ENCODE data around the gene HSD11B1.

HSD11B1 gene

DNA sequence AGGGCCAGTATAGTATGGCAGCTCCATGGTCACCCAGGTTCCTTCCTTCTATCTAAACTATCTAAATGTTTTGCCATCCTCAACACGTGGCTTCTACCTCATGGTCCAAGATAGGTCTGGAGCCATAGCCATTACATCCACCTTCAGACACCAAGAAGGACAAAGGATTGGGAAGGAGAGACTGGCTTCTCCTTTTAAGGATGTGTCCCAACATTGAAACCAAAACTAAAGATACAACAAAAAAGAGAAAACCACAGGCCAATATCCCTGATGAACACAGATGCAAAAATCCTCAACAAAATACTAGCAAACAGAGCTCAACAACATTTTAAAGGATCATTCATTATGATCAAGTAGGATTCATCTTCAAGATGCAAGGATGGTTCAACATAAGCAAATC, 24.8 kb downstream of the HSD11B1 start:
- intact Hi-C loops (cut with DNase I; ENCODE audit: low total_unique reads) = no loop called here
- H3K27me3 ChIP-seq = no peaks in the 10 kb centered on the region
- H3K36me3 ChIP-seq = no peaks in the 10 kb centered on the region
- no peaks in the 10 kb centered on the region for H3K9me3 ChIP-seq
- no peaks in the 10 kb centered on the region for H3K4me1 ChIP-seq
- no peak for DNase-seq
- no peak overlapping the region for H3K27ac ChIP-seq
- H3K4me3 ChIP-seq = no peak overlapping the region
- no peak for TF ChIP-seq CTCF (IDR thresholded peaks at IDR 0.05)

- H3K36me3 ChIP-seq = no peaks in the 10 kb centered on the region
- no peak for TF ChIP-seq CTCF (IDR thresholded peaks at IDR 0.05)
- H3K4me3 ChIP-seq = no peak overlapping the region
- H3K27ac ChIP-seq = no peak overlapping the region
- H3K27me3 ChIP-seq = no peaks in the 10 kb centered on the region
- no peaks in the 10 kb centered on the region for H3K9me3 ChIP-seq
- no peaks in the 10 kb centered on the region for H3K4me1 ChIP-seq
- no peak for DNase-seq
- intact Hi-C loops (cut with DNase I; ENCODE audit: low total_unique reads) = no loop called here
Measured at GRCh38 chr1:209732725-209733124, 28.1 kb downstream of the HSD11B1 start.

- no peaks in the 10 kb centered on the region for H3K36me3 ChIP-seq
- H3K27ac ChIP-seq = no peak overlapping the region
- no peak for TF ChIP-seq CTCF (IDR thresholded peaks at IDR 0.05)
- no peaks in the 10 kb centered on the region for H3K4me1 ChIP-seq
- no peaks in the 10 kb centered on the region for H3K9me3 ChIP-seq
- intact Hi-C loops (cut with DNase I; ENCODE audit: low total_unique reads) = no loop called here
- no peak overlapping the region for H3K4me3 ChIP-seq
- no peak for DNase-seq
- no peaks in the 10 kb centered on the region for H3K27me3 ChIP-seq
Measured at GRCh38 chr1:209733409-209734192, 29.0 kb downstream of the HSD11B1 start.

DNA sequence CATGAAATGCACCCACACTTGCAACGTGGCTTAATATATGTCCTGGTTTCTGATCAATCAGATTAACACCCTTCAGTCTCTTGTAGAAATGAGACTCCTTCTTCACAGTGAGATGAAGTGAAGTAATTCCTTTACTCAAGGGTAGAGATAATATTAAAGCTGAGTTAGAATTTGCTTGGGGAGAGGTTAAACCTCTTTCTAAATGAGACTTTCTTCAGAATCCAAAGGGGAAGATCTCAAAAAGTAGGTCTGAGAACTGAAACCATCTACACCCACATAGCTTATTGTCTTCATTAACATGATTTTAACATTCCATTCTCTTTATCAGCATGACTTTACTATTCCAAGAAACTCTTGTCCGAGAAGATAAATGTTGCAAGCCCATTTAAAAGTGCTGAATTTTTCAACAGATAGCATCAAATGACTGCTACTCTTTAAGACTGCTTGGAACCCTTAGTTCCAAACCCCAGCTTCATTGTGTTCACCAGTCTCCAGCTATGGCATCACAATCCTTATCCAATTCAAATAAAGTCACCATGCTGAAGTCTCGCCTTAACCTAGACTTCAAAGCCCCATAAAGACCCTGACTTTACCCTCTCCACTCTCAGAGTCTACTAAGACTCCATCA, 32.0 kb downstream of the HSD11B1 start:
- TF ChIP-seq CTCF (IDR thresholded peaks at IDR 0.05) = no peak
- no peak for DNase-seq
- H3K9me3 ChIP-seq = no peaks in the 10 kb centered on the region

DNA sequence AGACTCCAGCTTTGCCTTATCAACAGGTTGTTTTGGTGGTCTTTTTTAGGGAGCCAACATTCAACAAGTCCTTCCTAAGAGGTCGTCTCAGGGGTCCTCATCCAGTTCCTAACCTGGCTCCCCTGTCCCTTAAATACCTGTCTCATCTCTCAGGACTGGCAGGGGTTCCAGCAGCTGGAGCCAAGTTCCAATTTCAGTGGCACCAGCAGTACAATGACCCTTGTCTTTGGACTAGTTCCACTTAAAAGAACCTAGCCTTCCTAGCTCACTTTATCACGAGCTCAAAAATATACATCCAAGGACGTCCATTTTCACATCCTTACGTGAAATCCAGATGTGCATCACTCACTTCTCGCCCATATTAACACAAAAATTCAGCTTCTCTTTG, 32.5 kb downstream of the HSD11B1 start:
- H3K4me3 ChIP-seq = no peak overlapping the region
- H3K27ac ChIP-seq = no peak overlapping the region
- no peaks in the 10 kb centered on the region for H3K4me1 ChIP-seq
- H3K9me3 ChIP-seq = no peaks in the 10 kb centered on the region
- no peaks in the 10 kb centered on the region for H3K27me3 ChIP-seq
- DNase-seq = no peak
- no peaks in the 10 kb centered on the region for H3K36me3 ChIP-seq
- intact Hi-C loops (cut with DNase I; ENCODE audit: low total_unique reads) = no loop called here
- no peak for TF ChIP-seq CTCF (IDR thresholded peaks at IDR 0.05)

More for the DNA sequence above, 32.0 kb downstream of the HSD11B1 start:
- no peak overlapping the region for H3K27ac ChIP-seq
- H3K4me1 ChIP-seq = no peaks in the 10 kb centered on the region
- no peaks in the 10 kb centered on the region for H3K27me3 ChIP-seq
- H3K4me3 ChIP-seq = no peak overlapping the region
- intact Hi-C loops (cut with DNase I; ENCODE audit: low total_unique reads) = no loop called here
- H3K36me3 ChIP-seq = no peaks in the 10 kb centered on the region

Data from tibial artery (tissue), 4 donors.